BE2C (cell line): ENCODE measurements around the gene LIN37.
A peak's percentile ranks its signal among the peaks of the same experiment; 100 is the strongest.

Source experiments
- DNase-seq: peaks from one replicate; pipeline ENCODE4 v3.0.0-alpha.2; 2020
- H3K27me3 ChIP-seq: fragments of 250-450 bp; sonication (Bioruptor Pico); 2 replicates; pipeline ENCODE4 v1.5.1; 2020; ENCODE audit warnings: mild to moderate bottlenecking
- H3K36me3 ChIP-seq: fragments of 250-450 bp; sonication (Bioruptor Pico); 2 replicates; pipeline ENCODE4 v1.5.1; 2020; ENCODE audit warnings: mild to moderate bottlenecking
- H3K4me1 ChIP-seq: fragments of 250-450 bp; sonication (Bioruptor Pico); 2 replicates; pipeline ENCODE4 v1.5.1; 2020
- H3K4me3 ChIP-seq: 2 replicates; pipeline ENCODE4 v1.5.1; 2011; ENCODE audit warnings: low read depth, low read length
- H3K9me3 ChIP-seq: fragments of 250-450 bp; sonication (Bioruptor Pico); 2 replicates; pipeline ENCODE4 v1.5.1; 2020
- TF ChIP-seq, protein P1 (sequence below): IDR thresholded peaks from 2 replicates; pipeline ENCODE4 v1.5.1; 2012; ENCODE audit warnings: mild to moderate bottlenecking, low read depth, low read length

The LIN37 gene

DNA sequence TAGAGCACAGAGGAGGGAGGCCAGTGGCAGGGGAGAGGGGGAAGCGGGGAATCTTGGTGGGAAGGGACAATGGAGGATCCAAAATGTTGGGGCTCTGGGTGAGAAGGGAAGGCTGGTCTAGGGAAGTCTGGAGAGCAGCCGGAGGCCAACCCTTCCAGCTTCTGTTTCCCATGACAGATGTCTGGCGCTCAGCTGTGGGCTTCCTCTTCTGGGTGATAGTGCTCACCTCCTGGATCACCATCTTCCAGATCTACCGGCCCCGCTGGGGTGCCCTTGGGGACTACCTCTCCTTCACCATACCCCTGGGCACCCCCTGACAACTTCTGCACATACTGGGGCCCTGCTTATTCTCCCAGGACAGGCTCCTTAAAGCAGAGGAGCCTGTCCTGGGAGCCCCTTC lies 1.8 kb upstream of the LIN37 start:
- no peak for DNase-seq
- Histone ChIP-seq H3K4me1 (peaks cover 6% of the 10 kb centered on the region; the same call in 1 of the 2 replicates), H3K9me3 (no peaks in the 10 kb centered on the region), H3K4me3 (peak overlapping the region; percentile 75; the same call in 1 of the 2 replicates), H3K27me3 (no peaks in the 10 kb centered on the region), H3K36me3 (no peaks in the 10 kb centered on the region)
- TF ChIP-seq, protein P1, sequence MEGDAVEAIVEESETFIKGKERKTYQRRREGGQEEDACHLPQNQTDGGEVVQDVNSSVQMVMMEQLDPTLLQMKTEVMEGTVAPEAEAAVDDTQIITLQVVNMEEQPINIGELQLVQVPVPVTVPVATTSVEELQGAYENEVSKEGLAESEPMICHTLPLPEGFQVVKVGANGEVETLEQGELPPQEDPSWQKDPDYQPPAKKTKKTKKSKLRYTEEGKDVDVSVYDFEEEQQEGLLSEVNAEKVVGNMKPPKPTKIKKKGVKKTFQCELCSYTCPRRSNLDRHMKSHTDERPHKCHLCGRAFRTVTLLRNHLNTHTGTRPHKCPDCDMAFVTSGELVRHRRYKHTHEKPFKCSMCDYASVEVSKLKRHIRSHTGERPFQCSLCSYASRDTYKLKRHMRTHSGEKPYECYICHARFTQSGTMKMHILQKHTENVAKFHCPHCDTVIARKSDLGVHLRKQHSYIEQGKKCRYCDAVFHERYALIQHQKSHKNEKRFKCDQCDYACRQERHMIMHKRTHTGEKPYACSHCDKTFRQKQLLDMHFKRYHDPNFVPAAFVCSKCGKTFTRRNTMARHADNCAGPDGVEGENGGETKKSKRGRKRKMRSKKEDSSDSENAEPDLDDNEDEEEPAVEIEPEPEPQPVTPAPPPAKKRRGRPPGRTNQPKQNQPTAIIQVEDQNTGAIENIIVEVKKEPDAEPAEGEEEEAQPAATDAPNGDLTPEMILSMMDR = no peak

DNA sequence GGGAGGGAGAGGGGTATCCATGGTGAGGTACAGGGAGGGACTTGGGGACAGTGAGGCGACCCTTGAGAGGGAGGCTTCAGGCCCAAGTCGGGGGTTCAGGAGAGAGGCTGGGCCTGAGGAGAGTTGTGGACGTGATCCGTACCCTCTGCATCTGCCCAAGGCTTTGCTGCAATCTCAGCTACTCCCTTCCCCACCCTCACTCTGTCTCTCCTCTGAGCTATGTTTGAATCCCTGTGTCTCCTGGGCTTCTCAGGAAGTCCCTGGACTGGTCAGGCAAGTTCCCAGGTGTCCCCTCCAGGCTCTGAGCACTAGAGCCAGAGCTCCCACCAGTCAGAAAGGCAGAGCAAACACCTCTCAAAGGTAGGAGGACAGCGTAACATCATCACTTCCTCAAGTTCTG lies 1.8 kb downstream of the LIN37 start:
- Histone ChIP-seq H3K9me3 (no peaks in the 10 kb centered on the region), H3K27me3 (no peaks in the 10 kb centered on the region), H3K4me1 (0 out of 2 replicates have a peak, but pooled peaks cover 2% of the 10 kb centered on the region), H3K36me3 (peaks cover 5% of the 10 kb centered on the region; the same call in 1 of the 2 replicates), H3K4me3 (no peak overlapping the region)
- TF ChIP-seq, protein P1 = no peak
- no peak for DNase-seq

DNA sequence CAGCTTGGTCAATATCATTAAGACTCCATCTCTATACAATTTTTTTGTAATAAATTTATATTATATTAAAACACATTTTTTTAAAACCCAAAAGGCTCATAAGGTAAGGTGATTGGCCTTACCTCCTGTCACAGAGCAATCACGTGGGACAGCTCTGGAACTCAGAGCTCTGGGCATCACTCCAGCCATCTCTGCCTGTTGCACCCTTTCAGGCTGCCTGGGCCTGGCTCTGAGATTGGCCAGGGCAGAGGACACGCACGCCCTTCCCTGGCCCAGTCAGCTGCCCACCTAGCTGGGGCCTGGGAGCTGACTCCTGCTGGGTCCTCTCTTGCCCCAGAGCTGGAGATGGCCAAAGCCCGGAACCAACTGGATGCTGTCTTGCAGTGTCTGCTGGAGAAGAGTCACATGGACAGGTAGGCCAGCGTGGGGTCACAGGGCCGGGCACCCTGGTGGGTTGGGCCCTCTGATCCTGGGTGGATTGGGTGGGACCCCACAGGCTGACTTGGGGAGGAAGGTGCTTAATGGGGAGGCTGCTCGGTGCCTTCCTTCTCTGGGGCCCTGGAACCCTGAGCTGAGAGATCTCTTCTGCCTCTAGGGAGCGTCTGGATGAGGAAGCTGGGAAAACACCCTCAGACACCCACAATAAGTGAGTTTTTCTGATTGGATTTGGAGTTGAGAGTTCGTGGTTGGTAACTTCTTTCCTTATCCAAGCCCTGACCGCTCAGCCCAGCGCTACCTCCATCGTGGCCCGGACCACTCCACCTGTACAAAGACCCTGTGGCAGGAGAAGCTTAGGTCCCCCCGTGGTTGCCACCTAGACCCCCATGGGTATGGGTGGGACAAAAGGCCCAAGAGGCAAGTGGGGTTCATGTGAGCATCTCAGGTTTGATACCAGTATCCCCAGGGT lies 3.7 kb downstream of the LIN37 start:
- Histone ChIP-seq H3K27me3 (no peaks in the 10 kb centered on the region), H3K4me3 (no peak overlapping the region), H3K36me3 (peaks cover 5% of the 10 kb centered on the region; the same call in 1 of the 2 replicates), H3K4me1 (peaks cover 2% of the 10 kb centered on the region; the same call in 1 of the 2 replicates), H3K9me3 (no peaks in the 10 kb centered on the region)
- no peak for DNase-seq
- TF ChIP-seq, protein P1 = no peak

DNA sequence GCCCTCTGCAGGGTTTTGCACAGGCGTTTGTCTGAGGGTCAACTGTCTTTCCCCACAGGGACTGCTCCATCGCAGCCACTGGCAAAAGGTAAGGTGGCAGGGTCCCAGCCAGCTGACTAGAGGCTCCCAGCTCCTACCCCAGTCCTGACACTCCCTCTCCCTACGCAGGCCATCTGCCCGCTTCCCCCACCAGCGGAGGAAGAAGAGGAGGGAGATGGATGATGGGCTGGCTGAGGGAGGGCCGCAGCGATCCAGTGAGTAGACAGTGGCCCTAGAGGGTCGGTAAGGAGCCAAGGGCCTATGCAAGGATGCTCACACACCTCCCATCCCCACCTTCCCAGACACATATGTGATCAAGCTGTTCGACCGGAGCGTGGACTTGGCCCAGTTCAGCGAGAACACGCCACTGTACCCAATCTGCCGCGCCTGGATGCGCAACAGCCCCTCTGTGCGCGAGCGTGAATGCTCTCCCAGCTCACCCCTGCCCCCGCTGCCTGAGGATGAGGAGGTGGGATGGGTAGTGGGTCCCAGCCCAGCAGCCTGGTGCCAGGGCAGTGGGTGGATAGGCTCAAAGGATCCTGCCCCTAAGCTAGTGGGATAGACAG lies 4.5 kb downstream of the LIN37 start:
- Histone ChIP-seq H3K9me3 (no peaks in the 10 kb centered on the region), H3K27me3 (no peaks in the 10 kb centered on the region), H3K4me1 (peaks cover 2% of the 10 kb centered on the region; the same call in 1 of the 2 replicates), H3K4me3 (no peak overlapping the region), H3K36me3 (peaks cover 5% of the 10 kb centered on the region; the same call in 1 of the 2 replicates)
- TF ChIP-seq, protein P1 = no peak
- no peak for DNase-seq

DNA sequence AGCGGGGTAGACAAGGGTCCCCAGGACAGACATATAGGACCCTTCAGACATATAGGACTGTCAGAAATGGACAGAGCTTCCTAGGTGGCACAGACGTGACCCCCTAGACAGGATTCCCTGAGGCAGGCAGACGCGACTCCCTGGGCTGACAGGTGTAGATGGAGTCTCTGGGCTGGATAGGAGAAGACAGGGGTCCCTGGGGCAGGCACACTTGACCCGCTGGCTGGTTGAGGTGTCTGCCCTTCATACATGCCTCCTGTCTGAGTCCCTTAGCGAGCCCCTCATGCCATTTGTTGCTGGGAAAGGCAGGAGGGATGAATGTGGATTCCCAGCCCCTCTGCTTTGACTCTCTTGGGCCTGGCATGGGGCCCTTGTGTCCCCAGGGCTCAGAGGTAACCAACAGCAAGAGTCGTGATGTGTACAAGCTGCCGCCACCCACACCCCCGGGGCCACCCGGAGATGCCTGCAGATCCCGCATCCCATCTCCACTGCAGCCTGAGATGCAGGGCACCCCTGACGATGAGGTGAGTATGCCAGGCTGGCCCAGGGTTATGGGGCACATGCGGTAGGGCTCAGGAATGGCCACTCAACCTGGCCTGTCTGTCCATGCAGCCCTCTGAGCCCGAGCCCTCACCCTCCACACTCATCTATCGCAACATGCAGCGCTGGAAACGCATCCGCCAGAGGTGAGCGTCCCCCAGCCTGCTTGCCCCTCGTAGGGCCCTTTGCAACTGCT lies 5.4 kb downstream of the LIN37 start:
- Histone ChIP-seq H3K27me3 (no peaks in the 10 kb centered on the region), H3K9me3 (no peaks in the 10 kb centered on the region), H3K36me3 (peaks cover 5% of the 10 kb centered on the region; the same call in 1 of the 2 replicates), H3K4me1 (peaks cover 2% of the 10 kb centered on the region; the same call in 1 of the 2 replicates), H3K4me3 (no peak overlapping the region)
- no peak for DNase-seq
- TF ChIP-seq, protein P1 = no peak
